ENCODE measurements around the gene GCNT2.
"Not testable (repeated sequence)": the region's sequence is repeated elsewhere in the genome, so short reads cannot be mapped to it uniquely, and the experiment has no call there.

GCNT2 gene

DNA sequence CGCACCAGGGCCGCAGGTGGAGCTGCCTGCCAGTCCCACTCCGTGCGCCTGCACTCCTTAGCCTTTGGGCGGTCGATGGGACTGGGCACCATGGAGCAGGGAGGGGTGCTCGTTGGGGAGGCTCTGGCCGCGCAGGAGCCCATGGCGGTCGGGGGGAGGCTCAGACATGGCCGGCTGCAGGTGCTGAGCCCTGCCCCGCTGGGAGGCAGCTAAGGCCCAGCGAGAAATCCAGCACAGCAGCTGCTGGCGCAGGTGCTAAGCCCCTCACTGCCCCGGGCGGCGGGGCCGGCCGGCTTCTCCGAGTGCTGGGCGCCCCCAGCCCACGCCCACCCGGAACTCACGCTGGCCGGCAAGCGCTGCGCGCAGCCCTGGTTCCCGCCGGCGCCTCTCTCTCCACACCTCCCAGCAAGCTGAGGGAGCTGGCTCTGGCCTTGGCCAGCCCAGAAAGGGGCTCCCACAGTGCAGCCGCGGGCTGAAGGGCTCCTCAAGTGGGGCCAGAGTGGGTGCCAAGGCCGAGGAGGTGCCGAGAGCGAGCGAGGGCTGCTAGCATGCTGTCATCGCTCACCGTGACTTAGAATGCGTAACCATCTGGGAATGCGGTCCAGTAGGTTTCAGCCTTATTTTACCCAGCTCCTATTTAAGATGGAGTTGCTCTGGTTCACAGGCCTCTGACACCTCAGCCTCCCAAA, 96.0 kb downstream of the GCNT2 start:
- no peak for DNase-seq

DNA sequence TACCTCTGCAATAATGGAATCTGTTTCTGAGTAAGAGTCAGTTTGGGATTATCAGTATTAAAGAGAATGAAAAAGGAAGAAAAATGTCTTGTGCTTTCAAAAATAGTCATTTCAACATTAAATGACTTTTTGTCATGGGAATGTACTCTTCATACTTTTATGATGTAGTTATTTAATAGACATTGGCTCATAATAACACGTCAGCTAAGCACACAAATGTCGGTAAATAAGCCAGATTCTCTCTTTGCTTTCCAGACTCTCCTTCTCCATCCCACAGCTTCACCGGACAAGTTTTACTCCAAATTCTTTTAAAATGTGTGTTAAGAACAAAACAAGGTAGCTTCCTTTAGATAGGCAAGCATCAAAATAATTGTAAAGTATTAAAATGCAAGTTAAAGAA, 97.3 kb downstream of the GCNT2 start:
- DNase-seq = no peak

DNA sequence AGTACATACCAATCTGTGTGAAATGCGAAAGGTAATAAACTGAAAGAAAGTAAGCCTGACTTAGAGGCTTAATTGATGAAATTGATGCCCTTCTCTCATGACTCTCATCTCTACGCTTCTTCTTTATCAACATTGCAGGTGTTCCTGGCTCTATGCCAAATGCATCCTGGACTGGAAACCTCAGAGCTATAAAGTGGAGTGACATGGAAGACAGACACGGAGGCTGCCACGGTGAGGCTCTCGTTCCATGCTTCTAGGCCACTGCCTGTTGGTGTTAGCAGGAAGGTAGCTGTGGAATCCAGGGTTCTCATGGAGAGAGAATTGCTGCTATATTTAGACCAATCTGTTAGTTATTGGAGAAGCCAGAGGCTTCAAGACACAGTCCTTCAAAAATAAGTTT, 100.1 kb downstream of the GCNT2 start:
- no peak for DNase-seq

- no peak for DNase-seq
These were observed 100.7 kb downstream of the GCNT2 start for GRCh38 chr6:10621847-10622246.

GRCh38 chr6:10624836-10625235, 103.7 kb downstream of the GCNT2 start:
- DNase-seq = no peak

DNA sequence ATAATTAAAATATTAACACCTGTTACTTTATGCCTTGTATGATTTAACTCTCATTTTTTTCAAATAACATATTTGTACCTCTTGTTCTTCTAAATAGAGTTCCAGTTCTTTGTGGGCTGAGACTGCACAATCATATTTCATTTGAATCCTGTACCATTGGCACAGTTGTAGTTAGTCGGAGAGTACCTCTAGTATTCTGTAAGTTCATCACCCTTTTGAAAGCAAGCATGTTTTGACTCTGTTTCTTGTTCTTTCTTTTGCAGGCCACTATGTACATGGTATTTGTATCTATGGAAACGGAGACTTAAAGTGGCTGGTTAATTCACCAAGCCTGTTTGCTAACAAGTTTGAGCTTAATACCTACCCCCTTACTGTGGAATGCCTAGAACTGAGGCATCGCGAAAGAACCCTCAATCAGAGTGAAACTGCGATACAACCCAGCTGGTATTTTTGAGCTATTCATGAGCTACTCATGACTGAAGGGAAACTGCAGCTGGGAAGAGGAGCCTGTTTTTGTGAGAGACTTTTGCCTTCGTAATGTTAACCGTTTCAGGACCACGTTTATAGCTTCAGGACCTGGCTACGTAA, 105.1 kb downstream of the GCNT2 start:
- no peak for DNase-seq

DNA sequence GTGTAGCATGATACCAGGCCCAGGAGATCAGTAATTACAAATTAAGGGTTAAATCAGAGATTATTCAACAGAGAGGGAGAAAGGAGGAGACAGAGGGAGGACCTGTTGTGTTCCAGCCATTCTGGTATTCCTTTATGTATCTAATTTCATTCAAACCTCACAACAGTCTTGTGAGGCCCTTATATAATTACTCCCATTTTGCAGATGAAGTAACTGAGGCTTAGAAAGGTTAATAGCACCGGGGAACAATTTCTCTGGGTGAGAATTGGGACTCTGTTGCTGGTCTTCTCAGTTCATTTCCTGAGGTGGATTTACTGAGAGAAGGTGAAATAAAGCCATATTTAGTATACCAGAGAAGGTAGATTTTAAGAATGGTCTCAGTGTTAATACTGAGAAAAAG, 106.6 kb downstream of the GCNT2 start:
- no peak for DNase-seq

- DNase-seq = no peak
These were observed 109.0 kb downstream of the GCNT2 start for GRCh38 chr6:10630178-10630577.

DNA sequence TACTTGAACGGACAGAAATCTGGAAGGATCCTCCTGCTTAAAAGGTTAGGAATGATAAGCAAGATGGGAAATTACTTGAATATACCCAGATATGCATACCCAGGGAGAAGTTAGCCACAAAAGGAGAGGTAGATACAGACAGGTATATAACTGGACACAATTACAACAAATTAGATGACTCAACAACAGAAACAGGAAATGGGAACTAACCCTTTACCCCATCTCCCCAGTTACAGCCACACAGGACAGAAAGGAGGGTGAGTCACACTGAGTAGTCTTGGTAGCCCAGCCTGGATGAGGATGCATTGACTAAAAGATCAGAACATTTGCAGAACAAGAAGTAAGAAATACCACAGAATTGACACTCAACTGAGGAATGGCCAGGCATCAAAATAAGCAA, 112.1 kb downstream of the GCNT2 start:
- no peak for DNase-seq

DNA sequence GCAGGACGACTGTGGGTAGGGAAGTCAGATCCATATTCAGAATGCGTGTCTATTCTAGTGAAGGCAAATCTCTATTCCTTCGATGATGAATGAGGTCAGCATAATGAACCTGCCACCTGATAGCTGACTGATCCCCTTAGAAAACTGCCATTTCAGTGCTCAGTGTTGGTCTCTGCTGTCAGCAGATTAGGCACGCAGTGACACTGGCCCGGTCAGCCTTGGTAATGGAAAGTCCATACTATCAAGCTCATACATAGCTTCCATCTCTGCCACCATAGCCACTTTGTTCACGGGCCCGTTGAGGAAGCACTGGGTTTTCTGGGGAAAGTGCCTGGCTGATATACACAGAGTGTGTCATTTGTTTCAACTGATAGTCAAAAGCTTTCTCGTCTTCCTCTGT, 119.3 kb downstream of the GCNT2 start:
- no peak for DNase-seq

- DNase-seq = no peak
These were observed 120.4 kb downstream of the GCNT2 start for GRCh38 chr6:10641528-10641927.

DNA sequence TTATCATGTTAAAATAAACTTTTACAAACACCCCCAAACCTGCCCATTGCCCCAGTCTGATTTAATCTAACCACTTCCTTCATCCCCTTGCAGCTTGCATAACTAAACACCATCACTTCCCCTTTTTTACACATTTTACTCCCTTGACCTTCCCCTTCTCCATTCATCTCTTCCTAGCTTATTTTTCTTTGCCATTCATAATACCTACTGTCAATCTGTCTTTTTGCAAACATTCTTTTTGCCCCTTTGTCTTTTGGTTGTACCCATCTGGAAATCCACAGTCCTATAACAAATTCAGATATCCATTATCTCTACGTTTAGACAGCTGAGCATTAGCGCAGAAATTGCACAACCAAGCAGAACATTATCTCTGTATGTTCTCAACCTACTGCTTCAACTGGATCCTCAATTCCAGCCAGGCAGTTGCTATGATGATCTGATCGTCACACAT, 122.1 kb downstream of the GCNT2 start:
- no peak for DNase-seq

DNA sequence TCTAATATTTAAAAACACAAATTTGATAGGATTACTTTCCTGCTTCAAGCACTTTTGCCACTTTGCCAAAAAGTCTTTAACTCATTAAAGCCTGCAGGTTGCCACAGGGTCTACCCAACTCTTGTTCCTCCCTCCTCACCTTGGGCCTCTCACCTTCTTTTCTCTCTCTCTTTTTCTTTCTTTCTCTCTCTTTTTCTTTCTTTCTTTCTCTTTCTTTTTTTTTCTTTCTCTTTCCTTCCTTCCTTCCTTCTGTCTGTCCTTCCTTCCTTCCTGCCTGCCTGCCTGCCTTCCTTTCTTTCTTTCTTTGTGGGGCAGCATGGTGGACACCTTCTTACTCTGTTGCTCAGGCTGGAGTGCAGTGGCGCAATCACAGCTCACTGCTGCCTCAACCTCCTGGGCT, 123.1 kb downstream of the GCNT2 start:
- no peak for DNase-seq

DNA sequence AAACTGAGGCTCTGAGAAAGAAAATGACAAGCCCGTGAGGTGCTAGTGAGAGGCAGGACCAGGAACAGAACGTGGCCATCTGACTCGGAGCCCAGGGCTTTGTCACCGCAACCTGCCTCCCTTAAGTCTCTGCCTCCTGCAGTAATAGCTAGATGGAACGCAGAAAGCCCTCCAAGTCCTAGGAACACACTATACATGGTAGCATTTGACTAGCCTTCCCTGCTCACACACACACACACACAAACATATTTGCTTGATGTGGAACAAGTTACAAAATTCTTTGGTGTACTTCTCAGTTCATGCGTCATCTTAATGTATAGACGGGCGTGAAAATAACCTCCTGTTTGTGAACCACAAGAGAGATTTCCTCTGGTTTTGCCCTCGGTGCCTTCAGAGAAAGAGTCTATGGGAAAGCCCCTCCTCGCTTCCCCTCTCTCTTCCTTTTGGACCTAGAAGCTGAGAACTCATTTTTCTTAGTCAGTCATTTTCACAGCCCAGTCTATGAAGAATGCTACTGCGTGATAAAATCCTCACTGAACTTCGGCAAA, 134.4 kb downstream of the GCNT2 start:
- no peak for DNase-seq

- DNase-seq = no peak
These were observed 138.0 kb downstream of the GCNT2 start for GRCh38 chr6:10658910-10659698.

DNA sequence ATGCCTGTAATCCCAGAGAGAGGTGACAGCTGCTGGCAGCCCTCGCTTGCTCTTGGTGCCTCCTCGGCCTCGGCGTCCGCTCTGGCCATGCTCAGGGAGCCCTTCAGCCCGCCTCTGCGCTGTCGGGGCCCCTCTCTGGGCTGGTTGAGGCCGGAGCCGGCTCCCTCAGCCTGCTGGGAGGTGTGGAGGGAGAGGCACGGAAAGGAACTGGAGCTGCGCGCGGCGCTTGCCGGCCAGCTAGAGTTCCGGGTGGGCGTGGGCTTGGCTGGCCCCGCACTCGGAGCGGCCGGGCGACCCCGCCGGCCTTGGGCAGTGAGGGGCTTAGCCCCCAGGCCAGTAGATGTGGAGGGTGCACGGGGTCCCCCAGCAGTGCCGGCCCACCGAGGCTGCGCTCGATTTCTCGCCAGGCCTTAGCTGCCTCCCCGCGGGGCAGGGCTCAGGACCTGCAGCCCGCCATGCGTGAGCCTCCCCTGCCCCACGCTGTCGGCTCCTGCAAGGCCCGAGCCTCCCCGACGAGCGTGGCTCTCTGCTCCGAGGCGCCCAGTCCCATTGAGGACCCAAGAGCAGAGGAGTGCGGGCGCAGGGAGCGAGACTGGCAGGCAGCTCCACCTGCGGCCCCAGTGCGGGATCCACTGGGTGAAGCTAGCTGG, 138.7 kb downstream of the GCNT2 start:
- no peak for DNase-seq

DNA sequence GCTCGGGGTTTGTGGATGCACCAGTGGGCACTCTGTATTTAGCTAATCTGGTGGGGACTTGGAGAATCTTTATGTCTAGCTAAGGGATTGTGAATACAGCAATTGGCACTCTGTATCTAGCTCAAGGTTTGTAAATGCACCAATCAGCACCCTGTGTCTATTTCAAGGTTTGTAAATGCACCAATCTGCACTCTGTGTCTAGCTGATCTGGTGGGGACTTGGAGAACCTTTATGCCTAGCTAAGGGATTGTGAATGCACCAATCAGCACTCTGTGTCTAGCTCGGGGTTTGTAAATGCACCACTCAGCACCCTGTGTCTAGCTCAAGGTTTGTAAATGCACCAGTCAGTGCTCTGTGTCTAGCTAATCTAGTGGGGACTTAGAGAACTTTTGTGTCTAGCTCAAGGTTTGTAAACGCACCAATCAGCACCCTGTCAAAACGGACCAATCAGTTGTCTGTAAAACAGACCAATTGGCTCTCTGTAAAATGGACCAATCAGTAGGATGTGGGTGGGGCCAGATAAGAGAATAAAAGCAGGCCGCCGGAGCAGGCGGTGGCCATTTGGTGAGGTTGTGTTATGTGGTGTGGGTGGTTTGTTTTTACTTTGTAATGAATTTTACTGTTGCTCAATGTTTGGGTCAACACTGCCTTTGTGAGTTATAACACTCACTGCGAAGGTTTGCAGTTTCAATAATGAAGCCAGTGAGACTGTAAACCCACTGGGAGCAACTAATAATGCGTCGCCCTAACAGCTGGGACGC, 139.5 kb downstream of the GCNT2 start:
- DNase-seq = not testable (repeated sequence)

DNA sequence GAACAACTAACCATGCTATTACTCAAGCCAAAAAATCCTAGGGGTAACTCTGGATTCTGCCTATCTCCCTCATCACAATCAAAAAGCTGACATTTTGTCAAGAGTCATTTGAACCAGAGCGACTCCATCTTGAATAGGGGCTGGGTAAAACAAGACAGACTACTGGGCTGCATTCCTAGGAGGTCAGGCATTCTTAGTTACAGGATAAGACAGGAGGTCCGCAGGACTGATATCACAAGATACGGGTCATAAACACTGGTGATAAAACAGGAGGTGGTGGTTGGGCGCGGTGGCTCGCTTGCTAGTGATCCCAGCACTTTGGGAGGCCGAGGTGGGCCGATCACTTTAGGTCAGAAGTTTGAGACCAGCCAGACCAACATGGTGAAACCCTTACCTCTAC, 141.1 kb downstream of the GCNT2 start:
- DNase-seq = no peak

DNA sequence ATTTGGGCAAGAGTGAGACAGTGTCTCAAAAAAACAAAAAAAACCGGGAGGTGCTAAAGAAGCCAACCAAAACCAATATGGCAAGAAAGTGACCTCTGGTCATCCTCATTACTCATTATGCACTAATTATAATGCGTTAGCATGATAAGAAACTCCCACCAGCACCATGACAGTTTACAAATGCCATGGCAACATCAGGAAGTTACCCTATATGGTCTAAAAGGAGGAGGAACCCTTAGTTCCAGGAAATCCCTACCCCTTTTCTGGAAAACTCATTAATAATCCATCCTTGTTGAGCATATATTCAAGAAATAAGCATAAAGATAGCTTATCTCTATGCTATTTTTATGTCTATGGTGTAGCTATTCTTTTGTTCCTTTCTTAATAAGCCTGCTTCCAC, 141.6 kb downstream of the GCNT2 start:
- no peak for DNase-seq

DNA sequence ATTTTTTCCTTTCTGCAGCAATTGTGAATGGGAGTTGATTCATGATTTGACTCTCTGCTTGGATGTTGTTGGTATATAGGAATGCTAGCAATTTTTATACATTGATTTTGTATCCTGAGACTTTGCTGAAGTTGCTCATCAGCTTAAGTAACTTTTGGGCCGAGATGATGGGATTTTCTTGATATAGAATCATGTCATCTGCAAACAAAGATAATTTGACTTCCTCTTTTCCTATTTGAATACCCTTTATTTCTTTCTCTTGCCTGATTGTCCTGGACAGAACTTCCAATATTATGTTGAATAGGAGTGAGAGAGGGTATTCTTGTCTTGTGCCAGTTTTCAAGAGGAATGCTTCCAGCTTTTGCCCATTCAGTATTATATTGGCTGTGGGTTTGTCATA, 144.4 kb downstream of the GCNT2 start:
- not testable (repeated sequence) for DNase-seq

DNA sequence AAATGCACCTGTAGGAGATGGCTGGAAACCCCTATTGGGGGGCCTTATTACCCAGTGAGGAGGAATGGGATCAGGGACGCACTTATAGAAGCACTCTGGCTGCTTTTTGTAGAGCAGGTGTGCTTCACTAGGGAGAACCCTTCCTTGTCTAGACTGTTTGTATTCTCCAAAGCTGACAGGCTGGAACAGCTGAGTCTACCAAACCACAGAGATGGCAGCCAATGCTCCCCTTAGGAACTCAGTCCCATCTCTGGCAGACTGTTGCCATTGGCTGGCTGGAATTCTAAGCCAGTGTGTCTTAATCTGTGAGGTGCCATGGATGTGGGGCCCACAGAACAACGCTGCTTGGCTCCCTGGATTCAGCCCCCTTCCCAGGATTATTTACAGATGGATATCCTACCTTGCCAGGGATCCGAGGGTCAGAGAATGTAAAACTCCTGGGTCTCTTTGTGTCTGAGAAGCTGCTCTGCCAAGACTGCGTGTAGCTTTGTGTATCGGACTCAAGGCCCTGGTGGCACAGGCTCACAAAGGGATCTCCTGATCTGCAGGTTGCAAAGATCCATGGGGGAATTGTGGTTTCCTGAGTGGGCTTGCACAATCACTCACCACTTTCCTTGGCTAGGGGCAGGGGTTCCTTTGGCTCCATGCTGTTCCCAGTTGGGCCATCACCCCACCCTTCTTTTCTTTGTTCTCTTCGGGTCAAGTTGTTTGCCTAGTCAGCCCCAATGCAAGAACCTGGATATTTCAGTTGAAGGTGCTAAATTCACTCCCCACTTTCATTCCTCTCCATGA, 147.2 kb downstream of the GCNT2 start:
- no peak for DNase-seq

- no peak for DNase-seq
These were observed 155.3 kb downstream of the GCNT2 start for GRCh38 chr6:10676403-10676802.

All from NCI-H2081 treated with DMSO at 0.1 percent for 48 hours (cell line).